Measurements from ENCODE around the gene PGAP6.
"Not testable (repeated sequence)": the region's sequence is repeated elsewhere in the genome, so short reads cannot be mapped to it uniquely, and the experiment has no call there.

PGAP6 gene

DNA sequence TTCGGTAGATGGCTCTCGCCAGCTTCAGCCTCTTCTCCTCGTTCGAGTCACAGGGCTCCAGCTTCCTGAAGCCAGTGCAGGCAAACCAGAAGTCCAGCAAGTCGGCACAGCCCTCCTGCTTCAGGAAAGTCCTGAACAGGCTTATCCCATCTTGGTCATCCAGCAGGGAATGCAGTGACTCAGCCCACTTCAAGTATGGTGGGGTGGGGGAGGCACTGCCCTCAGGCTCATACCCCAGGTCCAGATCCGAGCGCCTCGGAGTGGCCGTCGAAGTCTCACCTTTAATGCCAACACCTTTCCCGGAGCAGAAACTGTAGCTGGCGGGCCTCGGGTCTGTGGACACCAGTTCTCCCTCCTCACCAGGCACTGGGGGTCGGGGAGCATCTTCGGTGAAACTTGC lies 35.2 kb downstream of the PGAP6 start:
- DNase-seq, result no peak

- DNase-seq, result no peak
Observed at GRCh38 chr16:345772-346171, 36.0 kb downstream of the PGAP6 start.

GRCh38 chr16:342455-343213 lies 39.1 kb downstream of the PGAP6 start:
- DNase-seq, result no peak

- not testable (repeated sequence) for DNase-seq
Observed at GRCh38 chr16:341974-342336, 39.8 kb downstream of the PGAP6 start.

GRCh38 chr16:341095-341973 lies 40.4 kb downstream of the PGAP6 start:
- not testable (repeated sequence) for DNase-seq

DNA sequence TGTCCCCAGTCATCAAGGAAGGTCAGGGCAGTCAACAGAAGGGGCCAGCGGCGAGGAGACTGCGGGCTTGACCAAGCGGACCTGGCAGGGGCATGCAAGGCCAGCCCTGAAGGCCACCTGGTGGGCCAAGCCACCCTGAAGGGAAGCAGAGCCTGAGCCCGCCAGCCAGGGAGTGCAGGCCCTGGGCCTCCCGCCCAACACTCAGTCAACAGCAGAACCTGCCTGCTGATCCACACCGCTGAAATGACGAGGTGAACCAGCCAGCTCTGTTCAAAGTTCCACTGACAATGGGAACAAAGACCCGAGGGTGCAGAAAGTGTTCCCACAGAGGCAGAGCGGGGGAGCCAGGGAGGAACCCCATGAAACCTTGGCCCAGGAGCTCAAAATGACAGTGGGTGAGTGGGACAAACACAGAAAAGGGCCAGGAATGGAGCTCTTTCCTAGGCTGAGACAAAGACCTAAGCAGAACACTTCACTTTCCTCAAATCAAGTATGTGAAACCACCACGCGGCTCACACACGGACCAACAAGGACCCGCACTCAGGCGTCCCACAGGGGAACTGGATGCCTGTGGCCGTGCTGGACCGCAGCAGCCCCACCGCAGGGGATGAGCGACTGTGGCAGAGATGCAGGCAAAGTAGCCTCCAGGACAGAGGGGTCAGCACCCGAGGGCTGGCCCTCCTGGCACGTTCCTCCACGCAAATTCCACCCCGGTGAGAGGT lies 41.2 kb downstream of the PGAP6 start:
- no peak for DNase-seq

DNA sequence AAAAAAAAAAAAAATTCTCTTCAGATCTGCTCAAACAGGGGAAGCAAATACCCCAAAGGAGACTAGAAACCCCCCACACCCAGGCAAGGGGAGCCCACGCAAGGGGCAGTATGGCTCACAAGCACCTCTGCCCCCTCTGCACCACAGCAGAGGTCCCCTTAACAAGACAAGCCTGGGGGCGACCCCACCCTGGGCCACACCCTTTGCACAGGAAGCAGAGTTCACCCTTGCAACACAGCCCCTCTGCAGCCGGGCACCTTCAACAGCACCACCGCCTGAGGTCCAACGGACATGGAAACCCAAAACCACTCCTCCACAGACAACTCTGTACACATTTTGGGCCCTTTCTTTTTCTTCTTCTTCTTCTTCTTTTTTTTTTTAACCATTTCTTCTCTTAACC lies 42.1 kb downstream of the PGAP6 start:
- DNase-seq, result no peak

DNA sequence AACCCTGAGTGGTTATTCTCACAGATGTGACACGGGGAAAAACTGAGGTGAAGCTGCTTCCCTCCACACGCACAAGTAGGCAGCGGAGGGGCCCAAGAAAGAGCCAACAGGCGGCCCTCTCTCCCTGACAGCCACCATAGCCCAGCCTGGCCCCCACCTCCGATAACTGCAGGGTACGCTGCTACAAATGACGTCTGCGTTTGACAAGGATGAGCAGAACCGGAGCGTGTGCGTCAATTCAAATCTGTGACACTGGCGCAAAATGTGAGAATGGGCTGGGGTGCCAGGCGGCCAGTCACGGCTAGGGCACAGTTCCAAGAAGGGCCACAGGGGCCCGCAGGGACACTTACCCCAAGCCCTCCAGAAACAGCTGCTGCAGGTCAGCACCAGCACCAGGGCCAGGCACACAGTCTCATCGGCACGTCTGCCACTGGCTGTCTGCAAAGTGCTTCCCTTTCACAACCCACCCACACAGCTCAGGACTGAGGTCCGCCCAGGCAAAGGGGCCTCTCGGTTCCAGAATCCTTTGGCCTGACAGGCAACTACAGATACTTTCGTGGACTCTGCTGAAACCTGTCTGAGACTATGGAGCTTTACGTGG lies 43.7 kb downstream of the PGAP6 start:
- DNase-seq, result no peak

- no peak for DNase-seq
Observed at GRCh38 chr16:337437-337836, 44.3 kb downstream of the PGAP6 start.

DNA sequence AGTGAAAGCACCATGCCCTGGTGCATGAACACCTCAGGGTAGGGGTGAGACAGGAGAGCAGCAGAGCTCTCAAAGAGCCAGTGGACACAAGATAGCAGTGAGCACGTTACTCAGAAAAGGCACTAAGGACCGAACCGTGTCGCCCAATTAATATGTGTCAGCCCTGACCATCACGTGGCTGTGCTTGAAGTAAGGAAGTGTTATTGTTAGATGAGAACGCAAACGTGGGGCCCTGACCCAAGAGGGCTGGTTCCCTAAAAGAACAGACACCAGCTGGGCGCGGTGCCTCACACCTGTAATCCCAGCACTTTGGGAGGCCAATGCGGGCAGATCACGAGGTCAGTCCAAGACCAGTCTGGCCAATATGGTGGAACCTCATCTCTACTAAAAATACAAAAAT lies 45.5 kb downstream of the PGAP6 start:
- no peak for DNase-seq

- DNase-seq, result not testable (repeated sequence)
Observed at GRCh38 chr16:334861-335632, 46.7 kb downstream of the PGAP6 start.

- DNase-seq, result not testable (repeated sequence)
Observed at GRCh38 chr16:334164-334832, 47.5 kb downstream of the PGAP6 start.

DNA sequence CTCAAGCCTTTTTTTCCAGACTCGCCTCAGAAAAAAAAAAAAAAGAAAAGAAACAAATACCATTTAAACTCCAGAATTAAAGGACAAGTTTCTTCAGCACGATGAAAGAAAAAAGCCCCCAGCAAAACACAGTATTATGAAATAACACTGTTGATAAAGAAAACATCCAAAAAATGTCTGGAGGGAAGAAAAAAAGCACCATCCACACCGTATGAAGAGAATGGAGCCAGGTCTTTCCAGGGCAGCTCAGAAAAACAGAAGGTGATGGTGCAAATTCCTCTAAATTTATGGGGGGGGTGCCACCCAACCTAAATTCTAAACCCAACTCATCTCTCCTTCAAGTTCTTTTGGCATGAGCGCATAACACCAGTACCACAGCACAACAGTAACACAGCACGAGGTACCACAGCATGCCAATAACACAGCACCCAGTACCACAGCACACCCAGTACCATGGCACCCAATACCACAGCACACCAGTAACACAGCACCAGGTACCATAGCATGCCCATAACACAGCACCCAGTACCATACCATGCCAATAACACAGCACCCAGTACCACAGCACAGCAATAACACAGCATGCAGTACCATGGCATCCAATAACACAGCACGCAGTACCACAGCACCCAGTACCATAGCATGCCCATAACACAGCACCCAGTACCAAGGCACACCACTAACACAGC lies 48.2 kb downstream of the PGAP6 start:
- DNase-seq, result no peak

DNA sequence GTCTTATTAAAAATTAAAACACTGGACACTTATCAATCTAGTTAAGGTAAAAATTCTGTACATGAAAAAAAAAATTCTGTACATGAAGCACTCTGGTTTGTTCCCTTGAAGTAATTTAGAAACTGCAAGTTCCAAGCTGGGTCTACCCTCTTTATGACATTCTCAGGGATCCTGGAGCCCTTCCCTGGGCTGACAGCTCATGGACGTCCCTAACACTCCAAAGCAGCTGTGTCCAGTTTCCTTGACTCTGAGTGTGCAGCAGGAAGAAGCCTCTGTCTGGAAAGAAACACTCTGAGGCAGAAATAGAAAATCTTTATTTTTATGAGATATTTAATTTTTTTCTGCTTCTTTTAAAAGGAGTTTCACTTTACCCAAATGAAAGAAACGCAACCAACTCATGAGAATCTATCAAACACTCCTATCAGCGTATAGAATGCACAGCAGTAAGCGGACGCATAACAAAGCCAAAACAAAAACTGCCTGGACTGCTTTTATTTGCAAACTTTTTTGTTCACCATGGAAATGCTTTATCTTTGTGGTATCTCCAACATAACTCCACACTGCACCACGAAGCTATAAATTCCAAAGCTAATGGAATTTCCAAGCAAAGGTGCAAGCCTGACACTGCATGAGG lies 50.5 kb downstream of the PGAP6 start:
- DNase-seq, result not testable (repeated sequence)

DNA sequence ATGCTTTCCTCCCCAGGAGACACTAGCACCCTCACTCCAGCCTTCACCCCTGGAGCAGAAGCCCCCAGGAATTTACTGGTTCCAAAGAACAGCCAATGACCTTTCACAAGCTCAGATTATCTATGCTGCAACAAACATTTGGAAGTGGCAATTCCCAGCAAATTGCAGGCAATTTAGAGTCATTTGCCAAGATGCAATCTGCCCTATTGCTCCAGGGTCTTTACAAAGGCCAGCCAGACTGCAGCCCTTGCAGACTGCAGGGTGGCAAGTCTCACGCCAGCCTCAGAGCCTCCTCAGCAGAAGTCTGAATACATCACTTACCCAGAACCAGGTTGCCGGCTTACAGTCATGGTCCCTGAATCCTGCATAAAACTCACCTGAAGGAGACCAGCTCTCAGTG lies 51.0 kb downstream of the PGAP6 start:
- no peak for DNase-seq

DNA sequence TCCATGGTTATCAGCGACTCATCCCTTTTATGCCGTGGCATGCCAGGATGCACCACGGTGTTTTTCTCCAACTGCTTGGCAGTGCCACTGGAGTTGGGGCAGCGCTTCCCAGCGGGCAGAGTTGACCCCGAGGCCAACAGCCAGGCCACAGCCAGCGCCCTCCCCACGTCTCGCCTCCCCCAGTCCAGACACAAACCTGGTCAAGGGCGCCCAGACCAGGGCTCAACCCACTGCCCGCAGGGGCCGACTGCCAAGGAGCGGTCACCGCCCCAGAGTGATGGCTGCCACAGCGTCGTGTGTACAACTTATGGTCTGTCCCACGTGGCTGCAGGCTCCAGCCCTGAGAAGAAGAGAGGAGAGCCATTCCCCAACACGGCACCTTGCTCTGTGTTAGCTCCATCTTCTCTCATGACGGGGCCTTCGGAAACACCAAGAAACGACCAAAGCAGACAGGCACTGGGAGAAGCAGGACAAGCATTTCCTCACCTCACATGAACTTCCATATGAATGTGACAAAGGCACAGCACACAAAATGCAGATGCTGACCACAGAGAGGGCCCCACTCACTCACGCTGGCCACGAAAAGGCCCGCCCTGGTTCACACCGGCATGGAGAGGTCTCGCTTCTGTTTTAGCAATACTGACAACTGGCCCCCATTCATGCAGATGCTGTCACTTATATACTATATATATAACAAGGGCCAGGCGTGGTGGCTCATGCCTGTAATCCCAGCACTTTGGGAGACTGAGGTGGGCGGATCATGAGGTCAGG lies 56.2 kb downstream of the PGAP6 start:
- no peak for DNase-seq

DNA sequence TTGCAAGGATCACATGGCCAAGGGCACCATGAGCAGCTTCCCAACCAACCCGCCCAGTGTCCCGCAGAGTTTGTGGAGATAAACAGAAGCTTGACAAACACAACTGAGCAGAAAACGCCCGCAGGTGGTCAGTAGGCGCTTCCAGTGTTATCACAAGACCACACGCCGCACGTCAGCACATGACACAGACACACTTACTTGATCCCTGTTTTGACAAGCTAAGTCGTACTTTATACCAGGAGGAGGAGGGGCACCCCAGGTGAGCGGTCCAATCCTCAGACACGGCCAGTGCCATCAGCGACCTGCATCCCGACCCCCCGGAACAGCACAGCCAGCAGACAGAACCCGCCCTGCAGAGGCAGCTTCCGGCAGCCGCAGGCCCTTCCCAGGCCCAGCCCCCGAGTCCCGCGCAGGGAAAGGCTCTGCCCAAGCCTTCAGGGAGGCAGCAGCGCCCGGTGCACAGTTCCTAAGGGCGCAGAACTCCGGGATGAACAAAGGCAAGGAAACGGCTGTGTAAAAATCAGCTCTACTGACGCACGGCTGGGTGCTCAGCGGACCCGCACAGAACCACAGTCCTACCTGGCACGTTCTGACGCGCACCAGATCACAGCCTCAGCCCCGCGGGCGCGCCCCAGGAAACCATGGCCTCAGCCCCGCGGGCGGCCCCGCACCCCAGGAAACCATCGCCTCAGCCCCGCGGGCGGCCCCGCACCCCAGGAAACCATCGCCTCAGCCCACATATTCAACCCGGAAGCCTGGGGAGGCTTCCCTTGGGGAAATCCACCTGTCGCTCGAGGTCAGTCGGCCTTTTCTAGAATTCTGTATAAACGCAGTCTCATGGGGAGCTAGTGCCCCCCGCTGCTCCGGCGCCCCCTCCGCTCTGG lies 57.1 kb downstream of the PGAP6 start:
- no peak for DNase-seq

DNA sequence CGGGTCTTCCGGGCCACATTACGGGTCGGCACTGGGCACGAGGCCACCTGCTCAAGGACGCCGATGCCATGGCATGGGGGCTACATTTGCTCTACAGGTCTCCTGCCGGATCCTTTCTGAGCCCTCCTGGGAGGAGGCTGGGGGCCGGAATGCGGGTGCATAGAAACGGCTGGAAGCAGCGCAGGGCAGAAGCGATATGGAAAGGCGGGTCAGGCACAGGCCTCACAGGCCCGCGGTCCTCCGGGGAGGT lies 57.7 kb downstream of the PGAP6 start:
- DNase-seq, result no peak
